IPS DF 4.7 (cell line): Measurements from ENCODE around the gene NVL.
"Not testable (repeated sequence)": the region's sequence is repeated elsewhere in the genome, so short reads cannot be mapped to it uniquely, and the experiment has no call there.

Experiments used
- DNase-seq: peaks from one replicate; pipeline ENCODE4 v3.0.0-alpha.2; 2013; ENCODE audit warnings: low spot score; ENCODE audit errors: extremely low read depth

NVL gene

DNA sequence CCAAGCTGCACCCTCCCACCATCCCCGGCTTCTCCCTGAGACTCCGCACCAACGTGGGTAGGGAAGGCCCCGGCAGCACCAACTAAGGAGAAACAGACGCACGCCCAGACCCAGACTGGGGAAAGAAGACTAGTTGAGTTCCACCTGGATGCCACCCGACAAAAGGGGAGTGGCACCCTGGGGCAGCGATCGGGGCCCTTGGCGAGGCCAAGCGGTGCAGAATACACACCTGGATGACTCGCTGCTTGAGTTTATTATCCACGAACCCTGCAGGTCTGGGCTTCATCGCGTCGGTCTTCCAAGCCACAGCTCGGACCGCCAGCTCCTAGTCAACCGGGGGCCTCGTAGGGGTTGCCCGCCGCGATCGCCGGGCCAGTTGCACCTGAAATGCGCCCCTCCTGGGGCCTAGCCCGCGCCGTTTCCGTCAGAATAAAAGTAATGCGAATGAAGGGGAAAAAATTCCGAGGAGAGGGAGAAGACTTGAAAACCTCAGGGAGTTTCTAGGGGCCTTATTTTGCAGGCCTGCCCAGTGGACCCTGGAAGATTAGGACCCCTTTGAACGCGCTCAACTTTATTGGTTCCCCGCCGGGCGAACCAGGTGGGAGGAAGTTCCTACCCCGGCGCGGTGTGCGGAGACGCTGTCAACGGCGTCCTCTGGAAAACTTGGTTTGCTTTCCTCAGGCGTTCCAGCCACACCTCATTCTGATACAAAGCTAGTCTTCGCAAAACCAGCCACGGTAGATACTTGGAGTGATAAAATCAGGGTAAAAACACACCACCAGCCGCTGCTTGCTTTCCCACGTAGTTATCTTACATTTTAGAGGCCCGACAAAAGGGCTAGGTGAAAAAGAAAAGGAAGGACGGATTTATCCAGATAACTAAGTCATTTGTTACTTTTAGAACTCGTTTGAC lies at the start of gene NVL:
TSS of gene NVL (minus strand) at position 331 of the 912 bp plus-strand sequence. CDS start at position 286, 45 bp downstream.
- no peak for DNase-seq

DNA sequence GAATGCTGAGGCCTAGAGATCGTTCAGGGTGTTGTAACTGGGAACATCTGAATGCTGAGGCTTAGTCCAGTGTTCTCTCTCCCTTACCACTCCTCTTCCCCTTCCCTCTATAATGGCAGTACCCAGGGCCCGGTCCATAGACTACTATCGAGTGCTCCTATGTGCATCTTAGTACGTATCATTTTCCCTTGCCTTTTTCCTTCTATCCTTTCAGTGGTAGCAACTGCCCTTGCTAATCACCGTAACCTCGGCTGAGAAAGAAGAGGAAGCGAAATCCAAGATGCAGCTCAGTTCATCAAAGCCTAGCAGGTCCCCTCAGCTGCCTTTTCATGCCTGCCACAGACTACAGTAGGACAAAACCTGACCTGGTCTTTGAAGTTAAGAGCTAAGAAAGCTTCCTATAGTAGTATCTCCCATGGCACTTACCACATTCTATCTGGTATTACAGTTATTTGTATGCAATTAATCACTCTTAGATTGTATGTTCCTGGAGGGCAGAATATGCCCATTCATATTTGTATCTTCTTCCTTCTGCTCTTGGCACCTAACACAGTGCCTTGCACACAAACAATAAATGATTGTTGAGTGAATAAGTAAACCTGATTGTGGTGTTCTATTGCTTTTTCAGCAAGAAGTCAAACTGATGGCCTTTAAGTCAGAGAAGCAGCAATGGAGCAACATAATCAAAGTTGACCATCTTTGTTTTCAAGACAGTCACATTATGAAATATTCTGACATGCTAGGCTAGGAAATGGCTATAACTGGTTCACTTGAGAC lies 49.1 kb upstream of the NVL start:
- DNase-seq: no peak

DNA sequence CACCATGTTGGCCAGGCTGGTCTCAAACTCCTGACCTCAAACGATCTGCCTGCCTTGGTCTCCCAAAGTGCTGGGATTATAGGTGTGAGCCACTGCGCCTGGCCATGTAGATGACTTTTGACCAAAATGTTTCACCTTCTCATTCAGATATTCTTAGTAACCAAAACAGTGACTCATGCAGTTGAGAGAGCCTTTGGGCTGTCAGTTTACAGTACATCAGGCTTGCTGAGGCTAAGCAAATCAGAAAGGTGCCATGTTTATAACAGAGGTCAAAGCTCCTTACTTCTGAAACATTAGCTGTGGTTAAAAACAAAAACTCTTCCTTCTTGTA lies 47.7 kb upstream of the NVL start:
- no peak for DNase-seq

DNA sequence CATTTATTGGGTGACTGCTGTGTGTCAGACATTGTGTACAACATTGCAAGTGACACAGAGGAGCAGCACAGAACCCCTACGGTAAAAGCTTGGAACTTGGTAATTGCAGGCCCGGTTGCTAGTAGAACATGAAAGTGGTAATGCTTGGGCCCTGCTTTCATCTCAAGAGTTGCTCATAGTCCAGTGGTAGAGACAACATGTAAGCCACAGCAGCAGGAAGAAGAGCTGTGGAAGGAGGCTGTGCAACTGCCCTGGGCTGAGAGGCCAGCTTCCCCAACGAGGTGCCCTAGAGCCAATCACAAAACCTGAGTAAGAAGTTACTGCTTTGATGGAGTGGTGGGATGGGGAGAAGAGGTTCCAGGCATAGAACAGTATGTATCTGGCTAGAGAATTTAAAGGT lies 45.1 kb upstream of the NVL start:
- no peak for DNase-seq

DNA sequence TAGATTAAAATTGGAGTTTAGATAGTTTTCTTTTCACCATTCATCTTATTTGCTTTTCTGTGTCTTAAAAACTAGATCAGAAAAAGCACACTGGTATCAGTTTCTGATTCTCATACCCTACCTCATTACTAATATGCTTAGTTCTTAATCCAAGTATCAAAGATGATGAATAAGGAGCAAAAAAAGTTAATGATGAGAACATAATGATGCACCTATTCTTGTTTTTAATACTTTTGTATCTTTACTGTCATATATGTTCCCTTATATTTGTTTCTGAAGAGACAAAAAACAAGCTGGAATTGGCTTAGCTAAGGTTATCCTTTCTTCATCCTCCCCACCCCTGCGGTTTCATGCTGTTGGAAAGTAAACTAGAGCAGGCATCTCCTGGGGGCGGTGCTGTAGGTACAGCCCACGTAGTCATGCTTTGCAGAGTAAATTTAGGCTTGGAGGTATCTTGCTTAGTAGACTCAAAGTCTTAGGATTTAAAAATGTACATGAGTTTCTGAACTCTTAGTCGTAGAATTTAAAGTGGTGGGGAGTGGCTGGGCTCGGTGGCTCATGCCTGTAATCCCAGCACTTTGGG lies 43.1 kb upstream of the NVL start:
- no peak for DNase-seq

DNA sequence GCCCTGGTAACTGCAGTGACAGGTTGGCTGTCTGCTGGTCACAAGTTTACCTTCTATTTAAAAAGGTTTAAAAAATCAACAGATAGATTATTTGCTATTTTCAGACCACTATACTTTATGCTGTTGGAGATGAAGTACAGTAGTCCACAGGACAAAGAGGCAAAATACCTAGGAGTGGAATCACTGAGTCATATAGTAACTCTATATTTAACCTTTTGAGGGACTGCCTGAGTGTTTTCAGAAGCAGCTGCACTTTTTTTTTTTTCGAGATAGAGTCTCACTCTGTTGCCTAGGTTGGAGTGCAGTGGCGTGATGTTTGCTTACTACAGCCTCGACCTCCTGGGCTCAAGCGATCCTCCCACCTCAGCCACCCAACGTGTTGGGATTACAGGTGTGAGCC lies 38.4 kb upstream of the NVL start:
- no peak for DNase-seq

DNA sequence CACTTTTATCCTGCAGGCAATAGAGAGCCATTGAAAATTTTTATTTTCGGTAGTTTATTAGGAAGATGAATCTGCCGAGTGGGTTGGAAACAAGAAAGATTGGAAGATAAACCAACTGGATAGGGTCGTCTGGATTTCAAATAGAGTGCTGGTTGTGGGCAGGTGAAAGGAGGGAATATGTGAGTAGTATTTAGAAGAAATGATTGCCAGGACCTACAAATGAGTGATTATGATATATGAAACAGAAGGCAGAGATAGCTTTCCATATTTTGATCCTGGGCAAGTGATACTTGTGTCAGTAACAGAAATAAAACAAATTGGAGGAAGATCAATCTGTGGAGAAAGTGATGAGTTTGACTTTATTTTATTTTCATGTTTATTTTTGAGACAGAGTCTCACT lies 29.2 kb upstream of the NVL start:
- DNase-seq: no peak

DNA sequence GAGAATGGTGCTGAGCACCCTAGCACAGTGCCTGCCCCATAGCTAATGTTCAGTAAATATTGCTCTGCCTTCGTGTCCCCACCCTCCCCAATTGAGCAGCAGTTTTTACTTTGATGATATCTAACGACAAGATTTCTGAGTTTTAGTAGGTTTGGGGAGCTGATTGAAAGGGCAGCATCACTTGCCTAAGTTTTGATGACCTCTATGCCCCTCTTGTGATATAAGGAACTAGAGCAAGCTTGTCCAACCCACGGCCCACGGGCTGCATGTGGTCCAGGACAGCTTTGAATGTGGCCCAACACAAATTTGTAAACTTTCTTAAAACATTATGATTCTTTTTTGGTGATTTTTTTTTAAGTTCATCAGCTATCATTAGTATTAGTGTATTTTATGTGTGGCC lies 28.3 kb upstream of the NVL start:
- DNase-seq: no peak

DNA sequence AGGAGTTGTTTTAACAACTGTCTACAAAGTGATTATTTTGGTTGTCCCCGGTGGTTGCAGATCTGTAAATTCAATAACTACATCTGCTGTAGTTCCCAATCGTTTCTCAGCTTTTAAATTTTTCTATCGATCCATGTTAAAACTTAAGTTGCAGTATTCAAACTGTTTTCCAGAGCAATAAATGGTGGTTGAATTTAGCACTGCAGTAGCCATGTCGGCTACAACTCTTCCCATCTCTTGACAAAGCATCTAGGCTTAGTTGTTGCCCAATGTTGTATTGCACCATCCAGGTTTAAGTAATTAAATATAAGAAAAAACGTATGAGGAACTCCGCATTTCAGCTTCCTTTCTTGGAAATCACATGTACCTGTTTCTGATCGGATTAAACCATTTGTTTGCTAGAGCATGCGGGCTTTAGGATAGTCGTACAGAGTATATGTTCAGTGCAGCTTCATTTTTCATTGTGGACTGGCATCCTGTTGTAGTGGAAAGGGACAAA lies 27.7 kb upstream of the NVL start:
- no peak for DNase-seq

DNA sequence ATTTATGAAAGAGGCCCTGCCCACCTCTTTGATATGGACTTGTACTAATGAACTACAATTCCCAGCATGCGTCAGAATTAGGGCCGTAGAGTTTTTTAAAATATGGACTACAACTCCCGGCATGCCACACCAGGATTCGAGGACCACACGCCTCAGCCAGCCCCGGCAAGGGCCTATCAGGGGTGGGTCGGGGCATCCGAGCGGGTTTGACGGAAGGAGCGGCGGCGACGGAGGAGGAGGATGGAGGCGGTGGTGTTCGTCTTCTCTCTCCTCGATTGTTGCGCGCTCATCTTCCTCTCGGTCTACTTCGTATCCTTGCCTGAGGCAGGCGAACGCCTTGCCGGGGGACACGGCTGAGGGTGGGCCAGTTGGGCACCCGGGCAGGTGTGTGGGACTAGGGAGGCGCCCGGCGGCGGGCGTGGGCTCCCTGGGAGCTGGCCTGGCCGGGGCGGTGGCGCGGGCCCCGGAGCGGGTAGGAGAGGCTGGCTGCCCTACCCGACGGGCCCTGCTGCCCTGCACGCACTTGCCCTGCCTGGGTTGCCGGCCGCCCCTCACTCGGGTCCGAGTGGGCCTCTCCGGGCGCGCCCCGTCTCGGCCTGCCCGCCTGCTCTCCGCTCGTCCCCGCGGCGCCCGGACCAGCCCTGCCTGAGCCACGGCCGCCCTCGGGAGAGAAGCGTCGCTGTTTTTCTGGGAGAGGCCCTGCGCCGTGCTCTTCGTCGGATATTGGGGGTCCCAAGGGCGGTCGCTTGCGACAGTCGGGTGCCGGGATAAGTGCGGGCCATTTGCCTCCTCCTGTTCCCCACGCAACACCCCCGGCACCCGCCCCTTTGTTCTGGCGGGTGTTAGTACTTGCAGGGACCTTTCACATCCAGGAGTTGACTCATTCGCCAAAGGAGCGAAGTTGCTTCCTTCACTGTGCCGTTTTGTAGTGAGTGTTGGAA lies 27.0 kb upstream of the NVL start, which contains the start of gene CNIH4:
TSS of gene CNIH4 (plus strand) at position 195 of the 941 bp plus-strand sequence. CDS start at position 241, 46 bp downstream.
- peak; percentile 71 for DNase-seq

DNA sequence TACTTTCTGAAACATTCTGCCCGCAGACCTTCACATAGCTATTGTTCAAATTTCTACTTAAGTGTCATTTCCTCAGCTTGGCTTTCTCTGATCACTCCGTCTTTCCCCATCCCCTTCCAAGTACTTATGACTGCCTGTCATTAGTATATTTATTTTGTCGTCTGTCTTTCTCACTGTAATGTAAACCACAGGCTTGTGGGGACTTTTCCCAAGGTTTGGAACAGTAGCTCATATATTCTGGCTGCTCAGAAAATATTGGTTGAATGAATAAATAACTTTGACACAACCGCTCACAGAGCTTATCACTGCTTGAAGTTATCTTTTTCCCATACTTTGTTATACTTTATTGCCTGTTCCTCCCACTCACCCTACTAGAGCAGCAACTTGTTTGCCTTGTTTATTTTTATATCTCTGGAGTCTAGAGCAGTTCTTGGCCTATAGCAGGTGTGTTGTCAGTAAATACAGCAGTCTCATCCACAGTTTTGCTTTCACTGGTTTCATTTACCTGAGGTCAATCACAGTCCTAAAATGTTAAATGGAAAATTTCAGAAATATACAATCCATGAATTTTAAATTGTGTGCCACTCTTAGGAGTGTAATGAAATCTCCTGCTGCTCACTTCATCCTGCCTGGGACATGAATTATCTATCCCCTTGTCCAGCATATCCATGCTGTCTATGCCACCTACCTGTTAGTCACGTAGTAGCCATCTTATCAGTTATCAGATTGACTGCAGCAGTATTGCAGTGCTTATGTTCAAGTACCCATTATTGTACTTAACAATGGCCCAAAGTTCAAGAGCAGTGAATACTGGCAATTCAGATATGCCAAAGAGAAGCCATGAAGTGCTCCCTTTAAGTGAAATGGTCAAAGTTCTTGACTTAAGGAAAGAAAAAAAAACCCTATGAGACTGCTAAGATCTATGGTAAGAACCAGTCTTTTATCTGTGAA lies 24.3 kb upstream of the NVL start:
- no peak for DNase-seq

DNA sequence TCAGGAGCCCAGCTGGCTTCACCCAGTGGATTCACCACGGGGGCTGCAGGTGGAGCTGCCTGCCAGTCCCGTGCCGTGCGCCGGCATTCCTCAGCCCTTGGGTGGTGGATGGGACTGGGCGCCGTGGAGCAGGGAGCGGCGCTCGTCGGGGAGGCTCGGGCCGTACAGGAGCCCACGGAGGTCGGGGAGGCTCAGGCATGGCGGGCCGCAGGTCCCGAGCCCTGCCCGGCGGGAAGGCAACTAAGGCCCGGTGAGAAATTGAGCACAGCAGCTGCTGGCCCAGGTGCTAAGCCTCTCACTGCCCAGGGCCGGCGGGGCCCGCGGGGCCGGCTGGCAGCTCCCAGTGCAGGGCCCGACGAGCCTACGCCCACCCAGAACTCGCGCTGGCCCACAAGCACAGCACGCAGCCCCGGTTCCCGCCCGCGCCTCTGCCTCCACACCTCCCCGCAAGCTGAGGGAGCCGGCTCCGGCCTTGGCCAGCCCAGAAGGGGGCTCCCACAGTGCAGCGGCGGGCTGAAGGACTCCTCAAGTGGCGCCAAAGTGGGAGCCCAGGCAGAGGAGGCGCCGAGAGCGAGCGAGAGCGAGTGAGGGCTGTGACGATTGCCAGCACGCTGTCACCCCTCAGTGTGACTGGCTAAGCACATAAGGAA lies 22.6 kb upstream of the NVL start:
- DNase-seq: not testable (repeated sequence)

DNA sequence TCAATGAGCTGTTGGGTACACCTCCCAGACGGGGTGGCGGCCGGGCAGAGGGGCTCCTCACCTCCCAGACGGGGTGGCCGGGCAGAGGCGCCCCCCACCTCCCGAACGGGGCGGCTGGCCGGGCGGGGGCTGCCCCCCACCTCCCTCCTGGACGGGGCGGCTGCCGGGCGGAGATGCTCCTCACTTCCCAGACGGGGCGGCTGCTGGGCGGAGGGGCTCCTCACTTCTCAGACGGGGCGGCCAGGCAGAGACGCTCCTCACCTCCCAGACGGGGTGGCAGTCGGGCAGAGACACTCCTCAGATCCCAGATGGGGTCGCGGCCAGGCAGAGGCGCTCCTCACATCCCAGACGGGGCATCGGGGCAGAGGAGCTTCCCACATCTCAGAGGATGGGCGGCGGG lies 19.7 kb upstream of the NVL start:
- DNase-seq: not testable (repeated sequence)

DNA sequence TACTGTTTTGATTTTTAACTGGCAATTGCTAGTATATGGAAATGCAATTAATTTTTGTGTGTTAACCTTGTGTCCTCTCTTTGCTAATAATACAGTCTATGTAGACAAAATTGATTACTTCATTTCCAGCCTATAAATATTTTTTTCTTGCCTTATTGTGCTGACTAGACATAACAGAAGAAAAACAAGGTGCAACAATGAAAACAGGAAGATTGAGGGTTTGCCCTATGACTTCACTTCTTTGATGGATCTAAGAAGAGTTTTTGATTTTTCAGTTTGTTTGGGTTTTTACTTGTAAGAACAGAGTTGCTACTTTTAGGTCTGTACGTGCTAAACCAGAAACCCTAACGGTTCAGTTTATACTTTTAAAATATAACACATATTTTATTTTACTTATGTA lies 18.2 kb upstream of the NVL start:
- no peak for DNase-seq

DNA sequence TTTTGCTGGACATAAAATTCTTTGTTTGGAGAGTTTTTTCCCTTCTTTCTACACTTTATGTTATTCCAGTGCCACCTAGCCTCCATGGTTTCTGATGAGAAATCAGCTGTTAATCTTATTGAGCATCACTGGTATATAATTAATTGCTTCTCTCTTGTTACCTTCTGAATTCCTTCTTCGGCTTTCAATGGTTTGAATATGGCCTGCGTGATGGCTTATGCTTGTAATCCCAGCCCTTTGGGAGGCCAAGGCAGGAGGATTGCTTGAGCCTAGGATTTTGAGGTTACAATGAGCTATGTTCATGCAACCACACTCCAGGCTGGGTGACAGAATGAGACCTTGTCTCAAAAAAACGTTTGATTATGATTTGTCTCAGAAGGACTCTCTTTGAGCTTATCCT lies 13.7 kb upstream of the NVL start:
- no peak for DNase-seq

DNA sequence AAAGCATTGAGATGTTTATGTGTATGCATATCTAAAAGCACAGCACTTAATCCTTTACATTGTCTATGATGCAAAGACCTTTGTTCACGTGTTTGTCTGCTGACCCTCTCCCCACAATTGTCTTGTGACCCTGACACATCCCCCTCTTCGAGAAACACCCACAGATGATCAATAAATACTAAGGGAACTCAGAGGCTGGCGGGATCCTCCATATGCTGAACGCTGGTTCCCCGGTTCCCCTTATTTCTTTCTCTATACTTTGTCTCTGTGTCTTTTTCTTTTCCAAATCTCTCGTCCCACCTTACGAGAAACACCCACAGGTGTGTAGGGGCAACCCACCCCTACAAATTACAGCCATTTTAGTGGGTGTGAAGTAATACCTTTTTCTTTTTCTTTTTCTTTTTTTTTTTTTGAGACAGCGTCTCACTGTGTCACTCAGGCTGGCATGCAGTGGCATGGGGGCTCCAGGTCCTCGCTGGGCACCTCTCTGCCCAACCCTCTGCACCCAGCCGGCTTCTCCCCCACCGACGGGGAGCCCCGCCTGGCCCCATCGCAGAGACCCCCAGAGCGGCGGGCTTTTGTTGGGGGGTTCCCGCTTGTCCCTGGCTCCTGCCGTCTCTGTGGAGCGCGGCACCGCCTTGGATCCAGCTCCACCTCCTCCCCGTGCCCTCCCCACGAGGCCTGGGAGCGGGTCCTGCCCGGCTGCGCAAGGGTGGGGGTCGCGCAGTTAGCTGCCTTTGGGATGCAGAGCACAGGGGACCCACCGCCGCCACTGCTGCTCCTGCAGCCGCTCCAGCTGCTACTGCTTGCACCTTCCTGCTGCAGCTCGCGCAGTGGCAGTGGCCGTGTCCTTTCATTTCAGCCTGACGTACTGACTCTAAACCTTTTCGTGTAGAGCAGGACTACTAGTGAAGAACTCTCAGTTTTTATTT lies 10.7 kb upstream of the NVL start:
- not testable (repeated sequence) for DNase-seq

DNA sequence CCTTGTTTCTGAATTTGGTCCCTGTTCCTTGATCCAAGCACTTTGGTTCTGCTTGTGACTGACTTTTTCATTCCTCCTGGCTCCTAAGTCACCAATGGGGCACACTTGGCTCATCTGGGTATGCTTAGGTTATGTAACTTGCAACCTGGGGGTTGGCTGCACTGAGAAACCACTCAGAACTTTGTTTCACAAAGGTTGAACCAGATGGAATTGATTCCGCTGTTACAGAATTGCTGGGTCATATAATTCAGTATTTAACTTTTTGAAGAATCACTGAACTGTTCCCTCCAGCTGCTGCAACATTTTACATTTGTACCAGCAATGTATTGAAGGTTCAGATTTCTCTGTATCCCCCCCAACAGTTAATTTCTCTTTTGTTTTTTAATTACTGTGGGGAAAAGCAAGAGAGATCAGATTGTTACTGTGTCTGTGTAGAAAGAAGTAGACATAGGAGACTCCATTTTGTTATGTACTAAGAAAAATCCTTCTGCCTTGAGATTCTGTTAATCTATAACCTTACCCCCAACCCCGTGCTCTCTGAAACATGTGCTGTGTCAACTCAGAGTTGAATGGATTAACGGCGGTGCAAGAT lies 9.6 kb upstream of the NVL start:
- no peak for DNase-seq
